ENCODE measurements around the gene NAALADL1.

- no peak for TF ChIP-seq POLR2A (IDR thresholded peaks at IDR 0.05)
- no peak for TF ChIP-seq CTCF (IDR thresholded peaks at IDR 0.05)
- no peak for TF ChIP-seq EP300 (IDR thresholded peaks at IDR 0.05)
Observed at GRCh38 chr11:65014726-65015227, 43.6 kb downstream of the NAALADL1 start.

All from suprapubic skin (tissue), 3 donors.